ENCODE measurements around the gene PPP1R9A. TPM values are rescaled to one million over a fixed set of nuclear protein-coding genes. Genes with fewer than 3 reads are reported as not detected.

The PPP1R9A gene
- polyA plus RNA-seq, 1 donor from 2014 or later = 52.8 TPM

DNA sequence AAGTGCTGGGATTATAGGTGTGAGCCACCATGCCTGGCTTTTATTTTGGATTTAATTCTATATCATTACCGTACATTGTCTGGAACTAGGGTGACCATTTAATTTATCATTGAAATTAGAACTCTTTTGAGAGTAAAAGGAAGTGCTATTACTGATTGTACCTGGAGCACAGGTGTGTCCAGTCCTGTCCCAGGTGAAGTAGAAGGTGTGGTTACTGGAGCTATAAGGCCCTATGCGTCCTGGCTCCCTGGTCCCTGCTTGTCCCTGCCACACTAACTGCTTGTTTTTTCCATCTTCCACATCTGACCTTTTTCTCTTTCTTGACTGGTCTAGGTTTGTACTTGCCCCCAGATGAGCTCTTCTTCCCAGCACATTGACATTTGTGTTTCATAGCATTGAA, 147.0 kb downstream of the PPP1R9A start:
- no peak for TF ChIP-seq SMC3 (conservative IDR thresholded peaks at IDR 0.05; ENCODE audit: poor library complexity)
- no peak for TF ChIP-seq TAF1 (IDR thresholded peaks at IDR 0.05; ENCODE audit: low read depth)
- no peak for TF ChIP-seq EZH2 (IDR thresholded peaks at IDR 0.05; ENCODE audit: borderline replicate concordance, insufficient read depth, low read length, poor library complexity, severe bottlenecking)
- no peak for TF ChIP-seq EP300 (conservative IDR thresholded peaks at IDR 0.05; ENCODE audit: poor library complexity, severe bottlenecking)
- TF ChIP-seq, protein P1, sequence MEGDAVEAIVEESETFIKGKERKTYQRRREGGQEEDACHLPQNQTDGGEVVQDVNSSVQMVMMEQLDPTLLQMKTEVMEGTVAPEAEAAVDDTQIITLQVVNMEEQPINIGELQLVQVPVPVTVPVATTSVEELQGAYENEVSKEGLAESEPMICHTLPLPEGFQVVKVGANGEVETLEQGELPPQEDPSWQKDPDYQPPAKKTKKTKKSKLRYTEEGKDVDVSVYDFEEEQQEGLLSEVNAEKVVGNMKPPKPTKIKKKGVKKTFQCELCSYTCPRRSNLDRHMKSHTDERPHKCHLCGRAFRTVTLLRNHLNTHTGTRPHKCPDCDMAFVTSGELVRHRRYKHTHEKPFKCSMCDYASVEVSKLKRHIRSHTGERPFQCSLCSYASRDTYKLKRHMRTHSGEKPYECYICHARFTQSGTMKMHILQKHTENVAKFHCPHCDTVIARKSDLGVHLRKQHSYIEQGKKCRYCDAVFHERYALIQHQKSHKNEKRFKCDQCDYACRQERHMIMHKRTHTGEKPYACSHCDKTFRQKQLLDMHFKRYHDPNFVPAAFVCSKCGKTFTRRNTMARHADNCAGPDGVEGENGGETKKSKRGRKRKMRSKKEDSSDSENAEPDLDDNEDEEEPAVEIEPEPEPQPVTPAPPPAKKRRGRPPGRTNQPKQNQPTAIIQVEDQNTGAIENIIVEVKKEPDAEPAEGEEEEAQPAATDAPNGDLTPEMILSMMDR (IDR thresholded peaks at IDR 0.05; ENCODE audit: poor library complexity, severe bottlenecking) = no peak
- Histone ChIP-seq H3K27me3 (ENCODE audit: insufficient read depth, low read depth, low read length) (no peaks in the 10 kb centered on the region), H3F3A (ENCODE audit: insufficient read depth, low read length, poor library complexity, severe bottlenecking) (no peaks in the 10 kb centered on the region), H3K27ac (ENCODE audit: low read length) (no peak overlapping the region), H3K4me2 (ENCODE audit: low read length) (no peak overlapping the region), H3K9me2 (ENCODE audit: insufficient read depth, low read length) (no peaks in the 10 kb centered on the region), H3K9ac (ENCODE audit: low read length) (no peak overlapping the region), H2AFZ (ENCODE audit: low read depth, low read length) (no peak overlapping the region), H3K9me3 (ENCODE audit: low read length) (no peaks in the 10 kb centered on the region), H3K4me3 (ENCODE audit: low read length) (no peak overlapping the region), H3K36me3 (ENCODE audit: insufficient read depth, low read length) (no peaks in the 10 kb centered on the region), H4K20me1 (ENCODE audit: insufficient read depth) (no peaks in the 10 kb centered on the region), H3K79me2 (replicated peaks; ENCODE audit: insufficient read depth, low read length) (peaks cover 9% of the 10 kb centered on the region)

- peaks cover 9% of the 10 kb centered on the region for H3K79me2 ChIP-seq (replicated peaks; ENCODE audit: insufficient read depth, low read length)
- no peak overlapping the region for H3K9ac ChIP-seq (ENCODE audit: low read length)
- no peaks in the 10 kb centered on the region for H3K9me2 ChIP-seq (ENCODE audit: insufficient read depth, low read length)
- no peak overlapping the region for H3K4me3 ChIP-seq (ENCODE audit: low read length)
- H3K27ac ChIP-seq (ENCODE audit: low read length) = no peak overlapping the region
- no peak overlapping the region for H2AFZ ChIP-seq (ENCODE audit: low read depth, low read length)
- H3K27me3 ChIP-seq (ENCODE audit: insufficient read depth, low read depth, low read length) = no peaks in the 10 kb centered on the region
- H3K4me2 ChIP-seq (ENCODE audit: low read length) = no peak overlapping the region
- H3K36me3 ChIP-seq (ENCODE audit: insufficient read depth, low read length) = no peaks in the 10 kb centered on the region
- no peaks in the 10 kb centered on the region for H3K9me3 ChIP-seq (ENCODE audit: low read length)
- no peaks in the 10 kb centered on the region for H4K20me1 ChIP-seq (ENCODE audit: insufficient read depth)
- H3F3A ChIP-seq (ENCODE audit: insufficient read depth, low read length, poor library complexity, severe bottlenecking) = no peaks in the 10 kb centered on the region
- no peak for TF ChIP-seq EZH2 (IDR thresholded peaks at IDR 0.05; ENCODE audit: borderline replicate concordance, insufficient read depth, low read length, poor library complexity, severe bottlenecking)
- TF ChIP-seq TAF1 (IDR thresholded peaks at IDR 0.05; ENCODE audit: low read depth) = no peak
- TF ChIP-seq REST (IDR thresholded peaks at IDR 0.05; ENCODE audit: borderline replicate concordance) = no peak
- no peak for TF ChIP-seq POLR2AphosphoS5 (IDR thresholded peaks at IDR 0.05)
- TF ChIP-seq SMC3 (conservative IDR thresholded peaks at IDR 0.05; ENCODE audit: poor library complexity) = no peak
- no peak for TF ChIP-seq MXI1 (conservative IDR thresholded peaks at IDR 0.05; ENCODE audit: poor library complexity, severe bottlenecking)
- TF ChIP-seq EP300 (conservative IDR thresholded peaks at IDR 0.05; ENCODE audit: poor library complexity, severe bottlenecking) = no peak
- no peak for TF ChIP-seq RAD21 (conservative IDR thresholded peaks at IDR 0.05)
- TF ChIP-seq, protein P1 (IDR thresholded peaks at IDR 0.05; ENCODE audit: poor library complexity, severe bottlenecking) = no peak
Measured at GRCh38 chr7:95055295-95055694, 147.9 kb downstream of the PPP1R9A start.

All from neural cell (in vitro differentiated cells).